ENCODE results near the gene JUND.
"Not testable (repeated sequence)": the region's sequence is repeated elsewhere in the genome, so short reads cannot be mapped to it uniquely, and the experiment has no call there.

The JUND gene

GRCh38 chr19:18328340-18329034, 47.1 kb upstream of the JUND start:
- Histone ChIP-seq H3K9ac (ENCODE audit: low read length) (peak overlapping the region; percentile 29), H2AFZ (ENCODE audit: low read depth, low read length, severe bottlenecking) (peak overlapping the region; percentile 50), H3K79me2 (ENCODE audit: insufficient read depth, low read length) (no peaks in the 10 kb centered on the region), H3F3A (ENCODE audit: insufficient read depth) (peaks cover 7% of the 10 kb centered on the region), H3K9me3 (ENCODE audit: insufficient read depth, low read length) (no peaks in the 10 kb centered on the region), H3K4me2 (ENCODE audit: low read depth, low read length, poor library complexity, severe bottlenecking) (peak overlapping the region; percentile 53), H4K20me1 (ENCODE audit: low read depth, low read length) (no peaks in the 10 kb centered on the region), H3K4me3 (ENCODE audit: insufficient read depth, low read length, poor library complexity, severe bottlenecking) (peak overlapping the region; percentile 11), H3K36me3 (ENCODE audit: low read length) (no peaks in the 10 kb centered on the region), H3K27me3 (ENCODE audit: low read length) (no peaks in the 10 kb centered on the region), H3K9me2 (replicated peaks; ENCODE audit: insufficient read depth, low read length) (no peaks in the 10 kb centered on the region), H3K27ac (ENCODE audit: low read depth, low read length) (no peak overlapping the region)
- TF ChIP-seq CTCF (IDR thresholded peaks at IDR 0.05; ENCODE audit: insufficient read depth, low read length, poor library complexity, severe bottlenecking): peak; percentile 71
- no peak for TF ChIP-seq EZH2phosphoT487 (conservative IDR thresholded peaks at IDR 0.05; ENCODE audit: low read length)

GRCh38 chr19:18326772-18327171, 45.4 kb upstream of the JUND start:
- H3K9ac ChIP-seq (ENCODE audit: low read length): no peak overlapping the region

GRCh38 chr19:18324373-18324731, 42.9 kb upstream of the JUND start:
- not testable (repeated sequence) for H3K9ac ChIP-seq (ENCODE audit: low read length); H4K20me1 ChIP-seq (ENCODE audit: low read depth, low read length); H3K27ac ChIP-seq (ENCODE audit: low read depth, low read length); H3K9me2 ChIP-seq (replicated peaks; ENCODE audit: insufficient read depth, low read length); H3K9me3 ChIP-seq (ENCODE audit: insufficient read depth, low read length); H3K4me2 ChIP-seq (ENCODE audit: low read depth, low read length, poor library complexity, severe bottlenecking); H3K27me3 ChIP-seq (ENCODE audit: low read length); H3K4me3 ChIP-seq (ENCODE audit: insufficient read depth, low read length, poor library complexity, severe bottlenecking); H3K36me3 ChIP-seq (ENCODE audit: low read length); H2AFZ ChIP-seq (ENCODE audit: low read depth, low read length, severe bottlenecking)
- peaks cover 34% of the 10 kb centered on the region for H3K79me2 ChIP-seq (ENCODE audit: insufficient read depth, low read length)
- peaks cover 11% of the 10 kb centered on the region for H3F3A ChIP-seq (ENCODE audit: insufficient read depth)

More at GRCh38 chr19:18326772-18327171, 45.4 kb upstream of the JUND start:
- H3K36me3 ChIP-seq (ENCODE audit: low read length): no peaks in the 10 kb centered on the region
- no peak overlapping the region for H3K4me3 ChIP-seq (ENCODE audit: insufficient read depth, low read length, poor library complexity, severe bottlenecking)
- no peak overlapping the region for H3K4me2 ChIP-seq (ENCODE audit: low read depth, low read length, poor library complexity, severe bottlenecking)
- H3K27ac ChIP-seq (ENCODE audit: low read depth, low read length): no peak overlapping the region
- no peaks in the 10 kb centered on the region for H3K9me2 ChIP-seq (replicated peaks; ENCODE audit: insufficient read depth, low read length)
- H3K79me2 ChIP-seq (ENCODE audit: insufficient read depth, low read length): peaks cover 10% of the 10 kb centered on the region
- H3K9me3 ChIP-seq (ENCODE audit: insufficient read depth, low read length): no peaks in the 10 kb centered on the region
- H3F3A ChIP-seq (ENCODE audit: insufficient read depth): peaks cover 11% of the 10 kb centered on the region
- H3K27me3 ChIP-seq (ENCODE audit: low read length): no peaks in the 10 kb centered on the region
- no peaks in the 10 kb centered on the region for H4K20me1 ChIP-seq (ENCODE audit: low read depth, low read length)
- TF ChIP-seq CTCF (IDR thresholded peaks at IDR 0.05; ENCODE audit: insufficient read depth, low read length, poor library complexity, severe bottlenecking): no peak
- TF ChIP-seq EZH2phosphoT487 (conservative IDR thresholded peaks at IDR 0.05; ENCODE audit: low read length): no peak
- no peak overlapping the region for H2AFZ ChIP-seq (ENCODE audit: low read depth, low read length, severe bottlenecking)

- Histone ChIP-seq H3K27me3 (ENCODE audit: low read length) (no peaks in the 10 kb centered on the region), H2AFZ (ENCODE audit: low read depth, low read length, severe bottlenecking) (peak within 1 kb of the TSS; percentile 88), H4K20me1 (ENCODE audit: low read depth, low read length) (no peaks in the 10 kb centered on the region), H3K27ac (ENCODE audit: low read depth, low read length) (peak within 1 kb of the TSS; percentile 84), H3K36me3 (ENCODE audit: low read length) (no peaks in the 10 kb centered on the region), H3K9me2 (replicated peaks; ENCODE audit: insufficient read depth, low read length) (no peaks in the 10 kb centered on the region), H3K9ac (ENCODE audit: low read length) (peak within 1 kb of the TSS; percentile 90), H3K79me2 (ENCODE audit: insufficient read depth, low read length) (peaks cover 40% of the 10 kb centered on the region), H3K9me3 (ENCODE audit: insufficient read depth, low read length) (no peaks in the 10 kb centered on the region), H3K4me2 (ENCODE audit: low read depth, low read length, poor library complexity, severe bottlenecking) (peak within 1 kb of the TSS; percentile 95), H3F3A (ENCODE audit: insufficient read depth) (peaks cover 11% of the 10 kb centered on the region), H3K4me3 (ENCODE audit: insufficient read depth, low read length, poor library complexity, severe bottlenecking) (peak within 1 kb of the TSS; percentile 65)
- TF ChIP-seq CTCF (IDR thresholded peaks at IDR 0.05; ENCODE audit: insufficient read depth, low read length, poor library complexity, severe bottlenecking) (peak; percentile 33), EZH2phosphoT487 (conservative IDR thresholded peaks at IDR 0.05; ENCODE audit: low read length) (no peak)
Observed at GRCh38 chr19:18322759-18323460, 41.5 kb upstream of the JUND start, which contains the start of gene LSM4. Gene LSM4 (minus strand): TSS chr19:18323076. CDS start chr19:18323020, 56 bp downstream.

Measured in SU-DHL-6 (cell line).